H1 (cell line): ENCODE results near the gene ASB11. TPM values are rescaled to one million over a fixed set of nuclear protein-coding genes. Genes with fewer than 3 reads are reported as not detected.
"Not testable (repeated sequence)": the region's sequence is repeated elsewhere in the genome, so short reads cannot be mapped to it uniquely, and the experiment has no call there.

Source experiments
- CTCF ChIA-PET: fragments of 300-600 bp; sonication (Branson Sonifier 250); formaldehyde crosslinking; loops from one replicate; lab custom pipeline; 2021; ENCODE audit not compliant: partially characterized antibody; lab: Charles Lee
- POLR2A ChIA-PET: fragments of 300-600 bp; sonication (Branson Sonifier 250); formaldehyde crosslinking; loops from one replicate; lab custom pipeline; 2021; ENCODE audit warnings: inconsistent platforms; ENCODE audit not compliant: partially characterized antibody; lab: Charles Lee
- DNase-seq, 2 experiments: peaks; one replicate each; pipeline versions ENCODE4 v3.0.0 to v3.0.0-alpha.2; 2010 to 2022; ENCODE audit warnings: low spot score in 2 of 2, low read depth in 1 of 2, mixed read lengths in 1 of 2
- FAIRE-seq: peaks from 2 replicates; lab custom pipeline; 2011; peaks lifted over from hg19 to GRCh38; lab: Jason Lieb, UNC
- H2AFZ ChIP-seq: 2 replicates; pipeline ENCODE4 v1.8.1; 2012; ENCODE audit warnings: low read length, inconsistent platforms
- H2AK5ac ChIP-seq: 2 replicates; pipeline ENCODE4 v1.6.1; 2013; ENCODE audit warnings: low read depth, low read length
- H2BK120ac ChIP-seq: replicated peaks from 2 replicates; pipeline ENCODE3; 2013; ENCODE audit warnings: low read depth, low read length, inconsistent platforms
- H2BK12ac ChIP-seq: 2 replicates; pipeline ENCODE4 v1.6.1; 2013; ENCODE audit warnings: low read depth, low read length
- H2BK15ac ChIP-seq: 2 replicates; pipeline ENCODE4 v1.6.1; 2013; ENCODE audit warnings: low read length
- H2BK20ac ChIP-seq: 2 replicates; pipeline ENCODE4 v1.6.1; 2013; ENCODE audit warnings: low read length
- H2BK5ac ChIP-seq: 2 replicates; pipeline ENCODE4 v1.6.1; 2013; ENCODE audit warnings: low read depth, low read length
- H3K14ac ChIP-seq: 2 replicates; pipeline ENCODE4 v1.6.1; 2013; ENCODE audit warnings: inconsistent platforms; ENCODE audit not compliant: insufficient read length
- H3K18ac ChIP-seq: 2 replicates; pipeline ENCODE4 v1.6.1; 2013; ENCODE audit warnings: low read length; ENCODE audit errors: extremely low read depth
- H3K23ac ChIP-seq: 2 replicates; pipeline ENCODE4 v1.6.1; 2013; ENCODE audit warnings: inconsistent platforms; ENCODE audit not compliant: insufficient read length
- H3K23me2 ChIP-seq: 2 replicates; pipeline ENCODE4 v1.6.1; 2013; ENCODE audit warnings: low read depth, low read length
- H3K27ac ChIP-seq: 2 replicates; pipeline ENCODE4 v1.6.1; 2011; ENCODE audit warnings: low read depth, low read length, inconsistent platforms
- H3K27me3 ChIP-seq, 4 experiments: replicated peaks in 1 of 4; 1 replicate in 1 of 4; 2 replicates in 3 of 4; pipeline versions ENCODE4 v1.6.1 to v1.8.1; 2011 to 2013; ENCODE audit warnings: low read length in 3 of 4, mild to moderate bottlenecking in 3 of 4, inconsistent platforms in 2 of 4, mixed read lengths in 2 of 4, moderate library complexity in 1 of 4; ENCODE audit not compliant: control insufficient read depth in 3 of 4, insufficient read depth in 3 of 4; ENCODE audit errors: extremely low read depth in 1 of 4
- H3K36me3 ChIP-seq, 4 experiments: 2 replicates each; pipeline versions ENCODE4 v1.6.1 to v1.8.1; 2011 to 2013; ENCODE audit warnings: mild to moderate bottlenecking in 4 of 4, low read length in 3 of 4, moderate library complexity in 2 of 4, control low read depth in 1 of 4, inconsistent platforms in 1 of 4; ENCODE audit not compliant: insufficient read depth in 4 of 4, control insufficient read depth in 2 of 4
- H3K4ac ChIP-seq: replicated peaks from 2 replicates; pipeline ENCODE3; 2013; ENCODE audit warnings: low read length, low read depth, mixed read lengths, inconsistent platforms; ENCODE audit not compliant: insufficient read length
- H3K4me1 ChIP-seq, 4 experiments: replicated peaks in 1 of 4; 1 replicate in 1 of 4; 2 replicates in 3 of 4; pipeline versions ENCODE4 v1.6.1 to v1.8.1; 2011 to 2013; ENCODE audit warnings: low read length in 3 of 4, inconsistent platforms in 2 of 4, mixed read lengths in 1 of 4; ENCODE audit not compliant: insufficient read depth in 4 of 4, control insufficient read depth in 3 of 4
- H3K4me2 ChIP-seq, 2 experiments: 2 replicates each; pipeline versions ENCODE4 v1.6.1 to v1.8.1; 2011 to 2013; ENCODE audit warnings: low read depth in 2 of 2, low read length in 2 of 2, control low read depth in 1 of 2, inconsistent platforms in 1 of 2, mild to moderate bottlenecking in 1 of 2; ENCODE audit not compliant: insufficient read depth in 1 of 2
- H3K4me3 ChIP-seq, 4 experiments: fragments of 200-600, 300-600 bp in 1 of 4; sonication (generic), shearing (Covaris generic), sonication (Bioruptor Twin) in 1 of 4; 2 replicates each; pipeline versions ENCODE4 v1.5.1 to v1.8.1; 2011 to 2016; ENCODE audit warnings: low read length in 4 of 4, low read depth in 3 of 4, control low read depth in 2 of 4, inconsistent platforms in 2 of 4, mild to moderate bottlenecking in 2 of 4, mixed read lengths in 1 of 4, moderate library complexity in 1 of 4; ENCODE audit not compliant: insufficient read depth in 2 of 4; ENCODE audit errors: extremely low read depth in 1 of 4
- H3K56ac ChIP-seq: replicated peaks from 2 replicates; pipeline ENCODE3; 2013; ENCODE audit warnings: low read depth, mild to moderate bottlenecking, mixed read lengths, low read length, inconsistent platforms; ENCODE audit not compliant: insufficient read length
- H3K79me1 ChIP-seq: 2 replicates; pipeline ENCODE4 v1.6.1; 2013; ENCODE audit warnings: low read depth, low read length, control low read depth
- H3K79me2 ChIP-seq, 2 experiments: 2 replicates each; pipeline versions ENCODE4 v1.6.1 to v1.8.1; 2012 to 2013; ENCODE audit warnings: low read length in 2 of 2, mild to moderate bottlenecking in 2 of 2, inconsistent platforms in 1 of 2; ENCODE audit not compliant: insufficient read depth in 2 of 2, control insufficient read depth in 1 of 2
- H3K9ac ChIP-seq, 4 experiments: replicated peaks in 1 of 4; 1 replicate in 1 of 4; 2 replicates in 3 of 4; pipeline versions ENCODE4 v1.6.1 to v1.8.1; 2011 to 2013; ENCODE audit warnings: low read depth in 3 of 4, low read length in 3 of 4, control low read depth in 2 of 4, mild to moderate bottlenecking in 2 of 4, moderate library complexity in 2 of 4, inconsistent platforms in 1 of 4; ENCODE audit errors: extremely low read depth in 1 of 4
- H3K9me3 ChIP-seq, 2 experiments: 2 replicates each; pipeline versions ENCODE4 v1.6.1 to v1.8.1; 2012 to 2013; ENCODE audit warnings: mild to moderate bottlenecking in 2 of 2, moderate library complexity in 2 of 2, control low read depth in 1 of 2, inconsistent platforms in 1 of 2, low read depth in 1 of 2, low read length in 1 of 2, mixed read lengths in 1 of 2; ENCODE audit not compliant: insufficient read depth in 2 of 2
- H4K20me1 ChIP-seq, 2 experiments: replicated peaks in 1 of 2; 2 replicates each; pipeline versions ENCODE3 to v1.8.1; 2011 to 2013; ENCODE audit warnings: inconsistent platforms in 2 of 2, low read length in 2 of 2, mild to moderate bottlenecking in 1 of 2; ENCODE audit not compliant: insufficient read depth in 2 of 2, control insufficient read depth in 1 of 2
- H4K5ac ChIP-seq: 2 replicates; pipeline ENCODE4 v1.6.1; 2013; ENCODE audit warnings: low read length, low read depth, mixed read lengths, inconsistent platforms; ENCODE audit not compliant: insufficient read length
- H4K8ac ChIP-seq: 2 replicates; pipeline ENCODE4 v1.8.0; 2013; ENCODE audit warnings: mild to moderate bottlenecking, moderate library complexity, low read length, inconsistent platforms; ENCODE audit not compliant: insufficient read depth; ENCODE audit errors: extremely low read depth
- H4K91ac ChIP-seq: replicated peaks from 2 replicates; pipeline ENCODE3; 2013; ENCODE audit warnings: low read length, mixed read lengths, inconsistent platforms; ENCODE audit not compliant: insufficient read length
- WGBS, 2 experiments: shearing (Covaris generic) in 1 of 2; methylation state at CpG; one replicate each; pipeline versions ENCODE4 v1.1.6 to v1.1.7; 2013 to 2015; ENCODE audit warnings: low lambda C conversion rate in 2 of 2, mixed read lengths in 2 of 2, inconsistent platforms in 1 of 2, low coverage in 1 of 2, missing lambda C conversion rate in 1 of 2; ENCODE audit not compliant: insufficient replicate concordance in 2 of 2, insufficient coverage in 1 of 2, insufficient read length in 1 of 2; ENCODE audit errors: extremely low coverage in 1 of 2, missing lambda C conversion rate in 1 of 2; 5-methylcytosine and 5-hydroxymethylcytosine counted together
- polyA plus RNA-seq, 7 experiments: library from polyadenylated mRNA; depleted of rRNA in 3 of 7; stranded (reverse) in 5 of 7; unstranded in 2 of 7; fragments of >200 nt in 5 of 7; fragments of 200-250 nt in 2 of 7; gene quantifications; 1 replicate in 5 of 7; 2 replicates in 1 of 7; 4 replicates in 1 of 7; pipeline versions ENCODE4 v1.2.1 to v1.2.3, GENCODE V29; 2011 to 2013; ENCODE audit warnings: missing spikeins in 2 of 7, mixed read lengths in 2 of 7
- total RNA-seq: library from RNA; stranded (reverse); fragmentation: NEBNext Ultra II Directional; extraction: Animal tissue kit (Norgen Biotek cat#: 25700); gene quantifications from 2 replicates; pipeline ENCODE4 v1.2.1, GENCODE V29; 2021

The ASB11 gene
- total and polyA plus RNA-seq, 2 of the 8 experiments (the other 6 are each of a cell fraction or from before 2014, with no cell fraction given): not detected

DNA sequence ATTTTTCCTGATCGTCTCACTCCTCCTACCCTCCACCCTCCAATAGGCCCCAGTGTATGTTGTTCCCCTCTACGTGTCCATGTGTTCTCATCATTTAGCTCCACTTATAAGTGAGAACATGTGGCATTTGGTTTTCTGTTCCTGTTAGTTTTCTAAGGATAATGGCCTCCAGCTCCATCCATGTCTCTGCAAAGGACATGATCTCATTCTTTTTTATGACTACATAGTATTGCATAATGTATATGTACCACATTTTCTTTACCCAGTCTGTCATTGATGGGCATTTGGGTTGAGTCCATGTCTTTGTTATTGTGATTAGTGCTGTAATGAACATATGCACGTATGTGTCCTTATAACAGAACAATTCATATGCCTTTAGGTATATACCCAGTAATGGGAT lies 9.5 kb downstream of the ASB11 start:
- H2AK5ac ChIP-seq, H2BK120ac ChIP-seq, H2BK5ac ChIP-seq, H3K79me1 ChIP-seq, H2BK20ac ChIP-seq, H3K18ac ChIP-seq, H4K5ac ChIP-seq, H4K8ac ChIP-seq, H3K9ac ChIP-seq, H2BK12ac ChIP-seq, H3K23me2 ChIP-seq, POLR2A ChIA-PET, H3K4me2 ChIP-seq, H2AFZ ChIP-seq, H3K4ac ChIP-seq, H3K23ac ChIP-seq, H3K79me2 ChIP-seq, DNase-seq, FAIRE-seq, H2BK15ac ChIP-seq, H3K4me3 ChIP-seq, H3K36me3 ChIP-seq, H4K91ac ChIP-seq, H3K9me3 ChIP-seq, H3K4me1 ChIP-seq, H3K56ac ChIP-seq, H4K20me1 ChIP-seq, H3K14ac ChIP-seq, H3K27me3 ChIP-seq, H3K27ac ChIP-seq: not testable (repeated sequence)
- 54% methylated on average over 3 of the region's 3 CpGs; no CpG with 5 or more reads in 1 of the 2 experiments for WGBS, 2 experiments
- CTCF ChIA-PET: interaction anchor here (0.6 kb wide), 1 partner anchor 1903 kb away, joined by 6 read pairs; no protein-coding TSS in a partner anchor
